ENCODE measurements around the gene ING1.

The ING1 gene

GRCh38 chr13:110726726-110727125 is 13.2 kb downstream of the ING1 start:
- H3K27ac ChIP-seq = no peak overlapping the region
- no peak for TF ChIP-seq CTCF (conservative IDR thresholded peaks at IDR 0.05)

- no peak for TF ChIP-seq CTCF (conservative IDR thresholded peaks at IDR 0.05)
- H3K27ac ChIP-seq = no peak overlapping the region
Measured at GRCh38 chr13:110731072-110731471, 17.6 kb downstream of the ING1 start.

GRCh38 chr13:110734561-110734960 is 21.1 kb downstream of the ING1 start:
- H3K27ac ChIP-seq = no peak overlapping the region
- TF ChIP-seq CTCF (conservative IDR thresholded peaks at IDR 0.05) = no peak

GRCh38 chr13:110737555-110737954 is 24.1 kb downstream of the ING1 start:
- no peak overlapping the region for H3K27ac ChIP-seq
- no peak for TF ChIP-seq CTCF (conservative IDR thresholded peaks at IDR 0.05)

- H3K27ac ChIP-seq = no peak overlapping the region
- TF ChIP-seq CTCF (conservative IDR thresholded peaks at IDR 0.05) = no peak
Measured at GRCh38 chr13:110743687-110744086, 30.2 kb downstream of the ING1 start.

- no peak for TF ChIP-seq CTCF (conservative IDR thresholded peaks at IDR 0.05)
Measured at GRCh38 chr13:110746438-110746837, 32.9 kb downstream of the ING1 start.

GRCh38 chr13:110748271-110748670 is 34.8 kb downstream of the ING1 start:
- no peak overlapping the region for H3K27ac ChIP-seq
- TF ChIP-seq CTCF (conservative IDR thresholded peaks at IDR 0.05) = no peak

More at GRCh38 chr13:110746438-110746837, 32.9 kb downstream of the ING1 start:
- H3K27ac ChIP-seq = peak overlapping the region; percentile 16

- no peak overlapping the region for H3K27ac ChIP-seq
- TF ChIP-seq CTCF (conservative IDR thresholded peaks at IDR 0.05) = no peak
Measured at GRCh38 chr13:110756219-110756631, 42.7 kb downstream of the ING1 start.

Measured in VCaP (cell line).